ENCODE results near the gene RPL18. TPM values are rescaled to one million over a fixed set of nuclear protein-coding genes. Genes with fewer than 3 reads are reported as not detected.
"Not testable (repeated sequence)": the region's sequence is repeated elsewhere in the genome, so short reads cannot be mapped to it uniquely, and the experiment has no call there.

Gene RPL18
- total RNA-seq, 4 donors from 2014 or later = 2,067 to 3,423 (median 3,271) TPM

- DNase-seq (ENCODE audit: low spot score in 2 of 2) = peak; percentile 97 to 99
- peaks cover 11% of the 10 kb centered on the region for H3K36me3 ChIP-seq
- peak in 2 of 3 donors; percentile 11 to 90 for TF ChIP-seq POLR2AphosphoS5 (IDR thresholded peaks at IDR 0.05)
- no peak for TF ChIP-seq EP300 (IDR thresholded peaks at IDR 0.05)
- H3K4me1 ChIP-seq = peaks cover 81% of the 10 kb centered on the region
- H3K4me3 ChIP-seq = peak overlapping the region; percentile 82
- H3K9me3 ChIP-seq = no peaks in the 10 kb centered on the region
- WGBS = 4% methylated on average over 22 of the region's 37 CpGs
- peak overlapping the region; percentile 94 for H3K27ac ChIP-seq
- no peaks in the 10 kb centered on the region for H3K27me3 ChIP-seq
Observed at GRCh38 chr19:48634424-48635262, 15.7 kb upstream of the RPL18 start.

GRCh38 chr19:48634036-48634342 lies 15.0 kb upstream of the RPL18 start:
- H3K9me3 ChIP-seq = no peaks in the 10 kb centered on the region
- H3K27me3 ChIP-seq = no peaks in the 10 kb centered on the region
- H3K36me3 ChIP-seq = peaks cover 11% of the 10 kb centered on the region
- no peak for DNase-seq (ENCODE audit: low spot score in 2 of 2)
- H3K4me1 ChIP-seq = peaks cover 78% of the 10 kb centered on the region
- peak overlapping the region; percentile 82 for H3K4me3 ChIP-seq
- 31% methylated on average over 7 of the region's 7 CpGs for WGBS
- TF ChIP-seq CTCF (IDR thresholded peaks at IDR 0.05) = no peak
- TF ChIP-seq EP300 (IDR thresholded peaks at IDR 0.05) = no peak
- no peak for TF ChIP-seq POLR2A (IDR thresholded peaks at IDR 0.05)
- no peak for TF ChIP-seq POLR2AphosphoS5 (IDR thresholded peaks at IDR 0.05)
- H3K27ac ChIP-seq = peak overlapping the region; percentile 94

GRCh38 chr19:48633148-48634035 lies 14.4 kb upstream of the RPL18 start:
- H3K4me3 ChIP-seq = peak overlapping the region; percentile 82
- H3K27ac ChIP-seq = peak overlapping the region; percentile 94
- no peaks in the 10 kb centered on the region for H3K9me3 ChIP-seq
- no peak for TF ChIP-seq CTCF (IDR thresholded peaks at IDR 0.05)
- no peak for TF ChIP-seq POLR2AphosphoS5 (IDR thresholded peaks at IDR 0.05)
- TF ChIP-seq EP300 (IDR thresholded peaks at IDR 0.05) = no peak
- TF ChIP-seq POLR2A (IDR thresholded peaks at IDR 0.05) = no peak
- H3K27me3 ChIP-seq = no peaks in the 10 kb centered on the region
- H3K36me3 ChIP-seq = peaks cover 11% of the 10 kb centered on the region
- 62% methylated on average over 21 of the region's 22 CpGs for WGBS
- H3K4me1 ChIP-seq = peaks cover 72% of the 10 kb centered on the region
- DNase-seq (ENCODE audit: low spot score in 2 of 2) = peak in 1 of 2 donors; percentile 72

- Histone ChIP-seq H3K27ac (peak overlapping the region; percentile 94), H3K36me3 (peaks cover 11% of the 10 kb centered on the region), H3K9me3 (no peaks in the 10 kb centered on the region), H3K4me1 (peaks cover 70% of the 10 kb centered on the region), H3K27me3 (no peaks in the 10 kb centered on the region), H3K4me3 (no peak overlapping the region)
- no peak for TF ChIP-seq EP300 (IDR thresholded peaks at IDR 0.05)
- no peak for TF ChIP-seq POLR2A (IDR thresholded peaks at IDR 0.05)
- DNase-seq (ENCODE audit: low spot score in 2 of 2) = no peak
Observed at GRCh38 chr19:48632692-48633147, 13.7 kb upstream of the RPL18 start.

GRCh38 chr19:48632286-48632685 lies 13.3 kb upstream of the RPL18 start:
- H3K4me1 ChIP-seq = peaks cover 70% of the 10 kb centered on the region
- 69% methylated on average over 11 of the region's 11 CpGs for WGBS

GRCh38 chr19:48631225-48631624 lies 12.2 kb upstream of the RPL18 start:
- peak in 1 of 2 donors; percentile 56 for DNase-seq (ENCODE audit: low spot score in 2 of 2)
- TF ChIP-seq EP300 (IDR thresholded peaks at IDR 0.05) (no peak), POLR2A (IDR thresholded peaks at IDR 0.05) (no peak)
- Histone ChIP-seq H3K27ac (peak overlapping the region; percentile 46), H3K9me3 (no peaks in the 10 kb centered on the region), H3K27me3 (no peaks in the 10 kb centered on the region), H3K36me3 (peaks cover 11% of the 10 kb centered on the region), H3K4me3 (no peak overlapping the region), H3K4me1 (peaks cover 61% of the 10 kb centered on the region)
- WGBS = 47% methylated on average over 3 of the region's 3 CpGs

More at GRCh38 chr19:48632286-48632685, 13.3 kb upstream of the RPL18 start:
- DNase-seq (ENCODE audit: low spot score in 2 of 2) = peak in 1 of 2 donors; percentile 49
- Histone ChIP-seq H3K27ac (peak overlapping the region; percentile 94), H3K36me3 (peaks cover 11% of the 10 kb centered on the region)
- H3K9me3 ChIP-seq, H3K4me3 ChIP-seq, H3K27me3 ChIP-seq: not testable (repeated sequence)
